ENCODE measurements around the gene TIMMDC1.

TIMMDC1 gene, protein sequence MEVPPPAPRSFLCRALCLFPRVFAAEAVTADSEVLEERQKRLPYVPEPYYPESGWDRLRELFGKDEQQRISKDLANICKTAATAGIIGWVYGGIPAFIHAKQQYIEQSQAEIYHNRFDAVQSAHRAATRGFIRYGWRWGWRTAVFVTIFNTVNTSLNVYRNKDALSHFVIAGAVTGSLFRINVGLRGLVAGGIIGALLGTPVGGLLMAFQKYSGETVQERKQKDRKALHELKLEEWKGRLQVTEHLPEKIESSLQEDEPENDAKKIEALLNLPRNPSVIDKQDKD

DNA sequence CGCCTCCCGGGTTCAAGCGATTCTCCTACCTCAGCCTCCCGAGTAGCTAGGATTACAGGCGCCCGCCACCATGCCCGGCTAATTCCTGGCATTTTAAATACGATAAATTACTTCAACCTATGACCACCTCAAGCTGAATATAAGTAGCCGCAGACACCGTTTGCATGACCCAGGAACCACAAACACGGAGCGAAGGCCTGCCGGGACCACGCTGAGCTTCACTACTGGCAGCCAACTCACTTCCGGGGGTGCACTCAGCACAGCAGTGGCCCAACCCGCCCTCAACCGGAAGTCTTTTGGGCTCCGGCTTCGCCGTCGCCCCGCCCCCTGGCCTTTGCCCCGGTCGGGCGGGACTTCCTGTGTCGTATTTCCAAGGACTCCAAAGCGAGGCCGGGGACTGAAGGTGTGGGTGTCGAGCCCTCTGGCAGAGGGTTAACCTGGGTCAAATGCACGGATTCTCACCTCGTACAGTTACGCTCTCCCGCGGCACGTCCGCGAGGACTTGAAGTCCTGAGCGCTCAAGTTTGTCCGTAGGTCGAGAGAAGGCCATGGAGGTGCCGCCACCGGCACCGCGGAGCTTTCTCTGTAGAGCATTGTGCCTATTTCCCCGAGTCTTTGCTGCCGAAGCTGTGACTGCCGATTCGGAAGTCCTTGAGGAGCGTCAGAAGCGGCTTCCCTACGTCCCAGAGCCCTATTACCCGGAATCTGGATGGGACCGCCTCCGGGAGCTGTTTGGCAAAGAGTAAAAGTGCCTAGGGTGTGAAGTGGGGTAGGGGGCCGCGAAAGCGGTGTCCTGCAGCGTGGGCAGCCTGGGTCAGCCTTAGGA lies at the start of gene TIMMDC1:
TIMMDC1 (plus strand) TSS at position 362 of the 826 bp plus-strand sequence; CDS start at position 549, 187 bp downstream.
- no peaks in the 10 kb centered on the region for H3K27me3 Mint-ChIP-seq (ENCODE audit: low read depth)
- peaks cover 10% of the 10 kb centered on the region for H3K36me3 Mint-ChIP-seq (ENCODE audit: low read depth)
- H3K27ac Mint-ChIP-seq = peak within 1 kb of the TSS; percentile 97
- peak within 1 kb of the TSS; percentile 99 for H3K4me3 Mint-ChIP-seq
- peaks cover 28% of the 10 kb centered on the region for H3K4me1 Mint-ChIP-seq (ENCODE audit: low read depth)
- DNase-seq (ENCODE audit: low spot score) = peak; percentile 97
- H3K9me3 Mint-ChIP-seq = no peaks in the 10 kb centered on the region

DNA sequence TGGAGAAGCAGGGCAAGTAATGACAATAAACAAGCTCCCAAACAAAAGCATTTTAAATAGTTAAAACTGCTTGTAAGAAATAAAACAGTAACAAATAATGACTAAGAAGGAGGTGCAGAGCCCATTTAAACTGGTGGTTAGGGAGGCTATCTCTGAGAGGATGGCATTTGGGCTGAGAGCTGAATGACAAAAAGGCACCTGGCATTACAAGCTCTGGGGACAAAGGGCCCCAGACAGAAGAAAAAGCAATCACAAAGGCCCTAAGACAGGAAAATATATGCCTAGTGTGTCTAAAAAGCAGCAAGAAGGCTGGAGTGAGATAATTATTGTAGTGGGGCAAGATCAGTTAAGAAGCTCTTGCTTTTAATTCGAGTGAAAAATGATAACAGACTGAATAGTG lies 44.5 kb upstream of the TIMMDC1 start:
- no peak for DNase-seq (ENCODE audit: low spot score)
- Mint-ChIP-seq H3K27ac (no peak overlapping the region), H3K4me3 (no peak overlapping the region), H3K9me3 (no peaks in the 10 kb centered on the region), H3K4me1 (ENCODE audit: low read depth) (peaks cover 8% of the 10 kb centered on the region), H3K36me3 (ENCODE audit: low read depth) (peaks cover 52% of the 10 kb centered on the region), H3K27me3 (ENCODE audit: low read depth) (no peaks in the 10 kb centered on the region)

DNA sequence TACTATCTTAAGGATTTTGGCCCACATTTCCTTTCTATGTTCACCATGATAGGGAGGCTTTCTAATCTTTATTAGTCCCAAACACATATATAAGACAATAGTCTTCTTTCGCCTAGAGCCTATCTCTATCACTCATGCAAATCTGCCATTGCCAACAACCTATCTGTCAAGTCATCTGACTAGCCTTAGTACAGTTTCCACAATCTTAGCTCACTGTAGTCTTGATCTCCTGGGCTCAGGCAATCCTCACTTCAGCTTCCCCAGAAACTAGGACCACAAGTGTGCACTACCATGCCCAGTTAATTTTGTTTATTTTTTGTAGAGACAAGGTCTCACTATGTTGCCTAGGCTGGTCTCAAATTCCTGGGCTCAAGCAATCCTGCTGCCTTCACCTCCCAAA lies 41.9 kb upstream of the TIMMDC1 start:
- Mint-ChIP-seq H3K9me3 (no peaks in the 10 kb centered on the region), H3K27me3 (ENCODE audit: low read depth) (no peaks in the 10 kb centered on the region), H3K4me1 (ENCODE audit: low read depth) (peaks cover 20% of the 10 kb centered on the region), H3K36me3 (ENCODE audit: low read depth) (peaks cover 60% of the 10 kb centered on the region), H3K27ac (no peak overlapping the region), H3K4me3 (no peak overlapping the region)
- DNase-seq (ENCODE audit: low spot score) = no peak

DNA sequence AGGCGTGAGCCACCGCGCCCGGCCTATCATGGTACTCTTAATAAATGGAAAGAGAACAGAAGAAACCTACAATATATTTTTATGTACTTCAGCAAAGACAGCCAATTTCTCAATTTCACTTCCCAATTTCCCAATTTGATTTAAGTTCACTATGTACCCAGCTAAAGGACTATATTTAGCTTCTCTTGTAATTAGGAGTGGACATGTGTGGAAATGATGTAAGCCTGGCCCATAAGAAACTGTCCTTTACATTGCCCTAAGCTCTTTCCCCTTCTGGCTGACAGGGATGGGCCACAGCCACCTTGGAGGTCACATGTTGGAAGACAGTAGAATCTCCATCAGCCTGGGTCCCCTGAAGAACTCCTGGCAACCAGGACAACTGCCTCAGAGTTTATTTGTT lies 41.1 kb upstream of the TIMMDC1 start:
- H3K36me3 Mint-ChIP-seq (ENCODE audit: low read depth) = peaks cover 59% of the 10 kb centered on the region
- no peak overlapping the region for H3K4me3 Mint-ChIP-seq
- peaks cover 24% of the 10 kb centered on the region for H3K4me1 Mint-ChIP-seq (ENCODE audit: low read depth)
- DNase-seq (ENCODE audit: low spot score) = no peak
- no peak overlapping the region for H3K27ac Mint-ChIP-seq
- H3K9me3 Mint-ChIP-seq = no peaks in the 10 kb centered on the region
- no peaks in the 10 kb centered on the region for H3K27me3 Mint-ChIP-seq (ENCODE audit: low read depth)

DNA sequence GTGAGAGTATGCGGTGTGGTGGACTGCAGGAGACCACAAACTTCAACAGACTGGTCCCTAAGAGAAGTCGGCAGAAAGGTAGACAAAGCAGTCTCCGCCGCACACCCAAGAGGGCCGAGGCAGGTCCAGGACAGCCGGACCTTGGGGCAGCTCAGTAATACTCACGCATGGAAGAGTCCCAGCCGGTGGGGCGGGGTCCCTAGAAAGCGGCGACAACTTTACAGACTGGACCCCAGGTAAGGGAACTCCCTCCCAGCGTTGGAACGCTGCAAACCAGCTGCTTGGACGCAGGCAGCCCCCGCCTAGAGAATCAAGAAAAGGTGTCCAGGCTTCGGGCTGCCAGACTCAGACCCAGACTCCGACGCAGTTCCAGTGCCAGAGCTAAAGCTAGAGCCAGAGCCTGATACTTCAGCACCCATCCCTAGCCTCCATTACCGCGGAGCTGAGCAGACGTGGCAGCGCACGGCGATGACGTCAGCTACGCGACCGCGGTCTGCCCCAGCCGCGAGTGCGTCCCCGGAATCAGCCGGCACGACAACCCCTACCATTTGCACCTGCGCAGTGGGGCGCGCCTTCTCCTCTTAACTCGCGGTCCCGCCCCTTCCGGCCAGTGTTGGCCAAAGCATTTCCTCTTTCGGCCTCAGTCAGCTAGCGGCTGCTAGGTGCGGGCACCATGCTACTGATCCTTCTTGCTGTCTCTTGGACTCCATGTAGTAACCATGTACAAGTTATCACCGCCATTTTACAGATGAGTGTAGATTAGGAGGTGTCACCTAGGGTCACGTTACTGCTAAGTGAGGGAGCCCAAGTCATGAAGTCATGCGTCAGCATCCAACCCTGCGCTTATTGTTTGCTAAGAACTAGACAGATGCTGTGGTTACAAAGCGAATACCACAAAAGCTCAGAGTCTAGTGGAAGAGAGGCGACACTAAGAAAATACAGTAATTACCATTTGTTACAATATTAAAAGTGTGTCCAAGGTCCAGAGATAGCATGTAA lies 34.9 kb upstream of the TIMMDC1 start, which contains the start of gene TMEM39A:
TMEM39A (minus strand) TSS at position 445 of the 999 bp plus-strand sequence. CDS start 1,541 bp downstream, outside the sequence.
- Mint-ChIP-seq H3K27ac (peak within 1 kb of the TSS; percentile 98), H3K4me3 (peak within 1 kb of the TSS; percentile 99), H3K4me1 (ENCODE audit: low read depth) (peaks cover 31% of the 10 kb centered on the region), H3K36me3 (ENCODE audit: low read depth) (peaks cover 30% of the 10 kb centered on the region), H3K27me3 (ENCODE audit: low read depth) (no peaks in the 10 kb centered on the region), H3K9me3 (peaks cover 5% of the 10 kb centered on the region)
- DNase-seq (ENCODE audit: low spot score) = peak; percentile 99

DNA sequence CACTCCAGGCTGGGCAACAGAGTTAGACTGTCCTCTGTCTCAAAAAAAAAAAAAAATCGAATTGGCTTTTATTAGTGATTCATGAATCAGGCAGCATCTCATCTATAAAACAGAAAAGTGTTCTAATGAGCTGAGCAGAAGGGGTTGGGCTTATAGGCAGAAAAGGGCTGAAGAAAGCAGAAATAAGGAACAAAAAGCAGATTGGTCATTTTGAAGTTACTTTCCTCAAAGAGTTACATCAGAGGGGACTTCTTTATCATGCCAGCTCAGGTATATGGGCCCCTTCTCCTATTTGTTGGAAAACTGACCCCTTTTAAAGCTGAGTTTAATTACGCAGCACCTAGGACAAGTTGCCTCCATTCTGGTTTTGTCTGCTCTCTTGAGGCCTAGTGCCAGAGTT lies 30.3 kb upstream of the TIMMDC1 start:
- Mint-ChIP-seq H3K4me1 (ENCODE audit: low read depth) (peaks cover 37% of the 10 kb centered on the region), H3K36me3 (ENCODE audit: low read depth) (peaks cover 24% of the 10 kb centered on the region), H3K4me3 (peak overlapping the region; percentile 95), H3K27me3 (ENCODE audit: low read depth) (no peaks in the 10 kb centered on the region), H3K27ac (peak overlapping the region; percentile 89), H3K9me3 (peaks cover 5% of the 10 kb centered on the region)
- no peak for DNase-seq (ENCODE audit: low spot score)

DNA sequence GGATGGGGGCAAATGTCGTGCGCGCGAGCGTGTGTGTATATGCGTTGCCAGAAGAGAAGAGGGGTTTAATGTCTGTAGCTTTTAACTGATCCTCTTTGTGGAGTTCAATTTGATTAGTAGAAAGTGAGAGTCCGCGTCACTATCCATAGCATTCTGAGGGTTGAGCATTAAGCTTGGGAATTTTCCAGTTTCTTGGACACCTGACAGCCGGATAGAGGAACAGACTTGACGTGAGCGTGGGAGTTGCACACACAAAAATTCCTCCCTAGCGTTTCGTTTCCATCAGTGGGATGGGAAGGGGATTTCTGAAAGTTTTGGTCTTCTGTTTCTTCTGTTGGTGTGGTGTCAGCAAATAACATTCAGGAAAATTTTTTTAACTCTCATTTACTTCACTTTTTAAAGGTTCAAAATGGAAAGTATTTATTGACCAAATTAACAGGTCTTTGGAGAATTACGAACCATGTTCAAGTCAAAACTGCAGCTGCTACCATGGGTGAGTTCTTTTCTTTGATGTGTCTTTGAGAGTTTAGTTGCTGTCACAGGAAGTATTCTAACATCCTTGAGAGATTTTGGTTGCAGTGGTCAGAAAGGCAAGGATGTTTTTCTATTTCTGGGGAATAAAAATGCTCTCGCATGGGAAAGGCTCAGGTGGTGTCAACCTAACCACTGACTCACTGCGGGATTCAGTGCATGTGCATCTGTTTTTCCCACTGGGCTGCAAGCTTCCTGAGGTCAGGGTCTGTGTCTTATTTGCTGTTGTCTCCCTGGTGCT lies 28.7 kb upstream of the TIMMDC1 start:
- H3K36me3 Mint-ChIP-seq (ENCODE audit: low read depth) = peaks cover 21% of the 10 kb centered on the region
- peaks cover 29% of the 10 kb centered on the region for H3K4me1 Mint-ChIP-seq (ENCODE audit: low read depth)
- H3K9me3 Mint-ChIP-seq = no peaks in the 10 kb centered on the region
- peak overlapping the region; percentile 89 for H3K27ac Mint-ChIP-seq
- H3K4me3 Mint-ChIP-seq = peak overlapping the region; percentile 95
- no peaks in the 10 kb centered on the region for H3K27me3 Mint-ChIP-seq (ENCODE audit: low read depth)
- no peak for DNase-seq (ENCODE audit: low spot score)

DNA sequence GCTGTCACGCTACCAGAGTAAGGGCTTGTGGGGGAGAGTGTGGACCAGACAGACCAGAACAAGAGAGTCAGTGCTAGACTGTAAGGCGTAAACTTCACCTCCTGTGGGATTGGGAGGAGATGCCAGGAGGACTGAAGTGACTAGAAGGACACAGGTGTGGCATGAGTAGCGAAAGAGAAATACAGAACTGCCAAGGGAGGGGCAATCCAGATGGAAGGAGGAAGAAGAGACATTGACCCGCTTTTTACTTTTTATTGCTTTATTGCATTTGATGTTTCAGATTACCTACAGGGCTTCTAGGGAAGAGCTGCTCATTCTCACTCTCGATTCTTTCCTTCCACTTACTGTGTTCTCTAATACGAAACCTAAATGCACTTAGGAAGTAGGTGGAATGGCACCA lies 27.5 kb upstream of the TIMMDC1 start:
- peak overlapping the region; percentile 95 for H3K4me3 Mint-ChIP-seq
- DNase-seq (ENCODE audit: low spot score) = no peak
- peaks cover 25% of the 10 kb centered on the region for H3K36me3 Mint-ChIP-seq (ENCODE audit: low read depth)
- H3K9me3 Mint-ChIP-seq = no peaks in the 10 kb centered on the region
- peak overlapping the region; percentile 17 for H3K27ac Mint-ChIP-seq
- no peaks in the 10 kb centered on the region for H3K27me3 Mint-ChIP-seq (ENCODE audit: low read depth)
- H3K4me1 Mint-ChIP-seq (ENCODE audit: low read depth) = peaks cover 29% of the 10 kb centered on the region

DNA sequence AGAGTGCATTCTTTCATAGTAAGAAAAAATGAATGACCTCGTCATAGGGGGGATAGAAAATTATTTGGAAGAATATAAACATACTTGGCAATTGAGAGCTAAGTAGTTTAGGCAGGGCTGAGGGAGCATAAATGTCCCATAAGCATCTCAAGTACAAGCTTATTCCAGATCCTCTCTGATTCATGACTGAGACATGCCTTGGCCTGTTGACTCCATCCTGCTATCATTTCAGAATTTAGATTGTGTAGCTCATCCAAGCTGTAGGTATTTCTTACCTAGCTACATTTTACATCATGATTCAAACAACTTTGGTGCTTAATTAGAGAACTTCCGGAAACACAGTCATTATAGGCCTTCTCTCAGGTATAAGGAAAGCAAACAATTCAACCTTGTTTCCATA lies 17.3 kb upstream of the TIMMDC1 start:
- Mint-ChIP-seq H3K27ac (no peak overlapping the region), H3K36me3 (ENCODE audit: low read depth) (peaks cover 32% of the 10 kb centered on the region), H3K4me1 (ENCODE audit: low read depth) (no peaks in the 10 kb centered on the region), H3K9me3 (no peaks in the 10 kb centered on the region), H3K4me3 (no peak overlapping the region), H3K27me3 (ENCODE audit: low read depth) (no peaks in the 10 kb centered on the region)
- DNase-seq (ENCODE audit: low spot score) = no peak

DNA sequence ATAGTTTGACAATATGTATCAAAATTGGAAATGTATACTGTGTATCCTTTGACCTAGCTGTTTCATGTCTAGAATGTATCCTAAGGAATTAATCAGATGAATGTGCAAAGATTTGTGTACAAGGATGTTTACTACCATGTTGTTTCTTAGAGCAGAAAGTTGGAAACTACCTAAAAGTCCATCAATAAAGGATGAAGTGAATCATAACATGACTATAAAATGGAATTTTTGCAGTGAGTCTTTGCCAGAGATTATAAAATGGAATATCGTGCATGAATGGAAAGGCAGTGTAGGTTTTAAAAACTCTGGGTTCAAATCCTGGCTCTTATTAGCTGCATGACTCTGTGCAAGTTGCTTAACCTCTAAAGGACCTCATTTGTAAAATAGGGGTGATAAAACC lies 15.2 kb upstream of the TIMMDC1 start:
- no peaks in the 10 kb centered on the region for H3K4me1 Mint-ChIP-seq (ENCODE audit: low read depth)
- H3K27me3 Mint-ChIP-seq (ENCODE audit: low read depth) = no peaks in the 10 kb centered on the region
- no peaks in the 10 kb centered on the region for H3K9me3 Mint-ChIP-seq
- H3K36me3 Mint-ChIP-seq (ENCODE audit: low read depth) = peaks cover 33% of the 10 kb centered on the region
- H3K4me3 Mint-ChIP-seq = no peak overlapping the region
- no peak for DNase-seq (ENCODE audit: low spot score)
- no peak overlapping the region for H3K27ac Mint-ChIP-seq

DNA sequence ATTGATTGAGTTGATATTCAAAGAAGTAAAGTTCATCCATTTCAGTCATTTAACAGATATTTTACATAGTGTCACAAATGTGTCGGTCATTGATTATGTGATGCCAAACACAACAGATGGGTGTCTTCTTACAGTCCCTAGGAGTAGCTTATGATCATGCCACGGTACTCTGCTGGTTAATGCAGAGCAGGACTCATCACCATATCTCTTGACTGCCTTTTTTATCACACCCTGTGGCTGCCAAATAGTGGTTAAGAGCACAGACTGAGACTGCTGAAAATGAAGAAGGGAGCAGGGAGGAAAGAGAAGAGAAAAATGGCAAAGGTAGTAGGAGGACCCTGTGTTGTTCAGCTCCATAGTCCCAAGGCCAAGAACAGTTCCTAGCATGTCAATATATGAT lies 12.8 kb upstream of the TIMMDC1 start:
- Mint-ChIP-seq H3K36me3 (ENCODE audit: low read depth) (peaks cover 30% of the 10 kb centered on the region), H3K27me3 (ENCODE audit: low read depth) (no peaks in the 10 kb centered on the region), H3K4me3 (no peak overlapping the region), H3K4me1 (ENCODE audit: low read depth) (no peaks in the 10 kb centered on the region), H3K9me3 (no peaks in the 10 kb centered on the region), H3K27ac (no peak overlapping the region)
- DNase-seq (ENCODE audit: low spot score) = no peak

DNA sequence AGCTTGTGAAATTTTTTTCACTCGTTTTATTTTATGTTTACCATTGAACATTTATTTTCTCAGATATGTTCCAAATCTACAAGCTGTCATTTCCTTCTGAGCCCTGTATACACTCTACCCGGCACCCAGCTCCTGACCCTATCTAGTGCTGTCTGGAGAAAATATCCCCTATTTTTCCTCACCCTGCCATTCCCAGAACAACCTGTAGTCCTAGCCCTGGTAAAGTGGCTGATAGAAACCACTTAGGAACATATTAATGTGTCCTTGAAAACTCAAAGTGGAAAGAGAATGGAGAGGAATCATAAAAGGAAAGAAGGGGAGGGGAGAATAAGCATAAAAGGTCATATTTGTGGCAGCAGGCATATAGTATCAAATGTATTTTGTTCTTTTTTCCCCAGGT lies 8.2 kb upstream of the TIMMDC1 start:
- H3K4me1 Mint-ChIP-seq (ENCODE audit: low read depth) = no peaks in the 10 kb centered on the region
- peaks cover 38% of the 10 kb centered on the region for H3K36me3 Mint-ChIP-seq (ENCODE audit: low read depth)
- no peak overlapping the region for H3K27ac Mint-ChIP-seq
- DNase-seq (ENCODE audit: low spot score) = no peak
- no peaks in the 10 kb centered on the region for H3K9me3 Mint-ChIP-seq
- no peak overlapping the region for H3K4me3 Mint-ChIP-seq
- no peaks in the 10 kb centered on the region for H3K27me3 Mint-ChIP-seq (ENCODE audit: low read depth)

DNA sequence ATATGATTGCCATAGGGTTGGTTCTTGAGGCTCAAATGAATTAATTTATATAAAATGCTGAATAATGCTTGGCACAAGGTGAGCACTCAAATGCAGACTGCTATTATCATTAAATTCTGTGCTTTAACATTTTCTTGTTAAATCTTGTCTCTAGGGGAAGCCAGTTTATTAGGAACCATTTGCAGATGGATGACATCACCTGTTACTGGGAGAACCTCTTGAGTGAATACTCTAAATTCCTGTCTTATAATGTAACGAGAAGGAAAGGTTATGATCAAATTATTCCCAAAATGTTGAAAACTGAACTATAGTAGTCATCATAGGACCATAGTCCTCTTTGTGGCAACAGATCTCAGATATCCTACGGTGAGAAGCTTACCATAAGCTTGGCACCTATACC lies 6.2 kb upstream of the TIMMDC1 start:
- no peaks in the 10 kb centered on the region for H3K9me3 Mint-ChIP-seq
- DNase-seq (ENCODE audit: low spot score) = no peak
- H3K27me3 Mint-ChIP-seq (ENCODE audit: low read depth) = no peaks in the 10 kb centered on the region
- peaks cover 24% of the 10 kb centered on the region for H3K36me3 Mint-ChIP-seq (ENCODE audit: low read depth)
- H3K4me1 Mint-ChIP-seq (ENCODE audit: low read depth) = peaks cover 4% of the 10 kb centered on the region
- H3K27ac Mint-ChIP-seq = no peak overlapping the region
- no peak overlapping the region for H3K4me3 Mint-ChIP-seq
